Gastroesophageal sphincter (tissue), 3 donors: ENCODE data around the gene SUMO2.

Experiments used
- EP300 ChIP-seq: sonication (generic); formaldehyde crosslinking; IDR thresholded peaks from one replicate; pipeline ENCODE4 v1.6.1; 2017; ENCODE audit warnings: antibody characterized with exemption, mild to moderate bottlenecking
- POLR2AphosphoS5 ChIP-seq: sonication (generic); formaldehyde crosslinking; IDR thresholded peaks from one replicate; pipeline ENCODE4 v1.6.1; 2017; ENCODE audit warnings: antibody characterized with exemption
- TF ChIP-seq, protein P1 (sequence below), 4 experiments: fragments of 200-600 bp in 2 of 4; fragments of 450-650 bp in 2 of 4; sonication (generic) in 1 of 4; IDR thresholded peaks; one replicate each; pipeline ENCODE4 v1.5.1; 2017 to 2019; ENCODE audit warnings: antibody characterized with exemption in 4 of 4, mild to moderate bottlenecking in 2 of 4, moderate library complexity in 2 of 4

DNA sequence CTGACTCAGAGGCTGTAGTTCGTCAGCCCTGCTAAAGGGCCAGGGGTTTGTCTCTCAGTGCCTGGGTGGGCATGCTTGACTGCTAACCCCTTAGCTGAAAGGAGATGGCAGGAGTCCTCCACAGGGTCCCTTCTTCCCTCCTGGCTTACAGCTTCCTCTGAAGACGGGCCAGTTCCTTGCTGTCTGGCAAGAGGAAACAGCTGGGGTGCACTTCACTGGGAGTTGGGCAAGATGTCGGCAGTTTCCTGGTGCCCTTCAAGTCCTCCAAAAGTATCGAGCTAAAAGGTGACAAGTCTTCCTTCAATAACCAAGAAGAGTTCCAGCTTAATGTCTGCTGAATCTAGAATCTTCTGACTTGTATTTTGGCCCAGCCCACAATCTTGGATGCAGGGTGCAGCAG is 46.1 kb upstream of the SUMO2 start:
- TF ChIP-seq, protein P1, sequence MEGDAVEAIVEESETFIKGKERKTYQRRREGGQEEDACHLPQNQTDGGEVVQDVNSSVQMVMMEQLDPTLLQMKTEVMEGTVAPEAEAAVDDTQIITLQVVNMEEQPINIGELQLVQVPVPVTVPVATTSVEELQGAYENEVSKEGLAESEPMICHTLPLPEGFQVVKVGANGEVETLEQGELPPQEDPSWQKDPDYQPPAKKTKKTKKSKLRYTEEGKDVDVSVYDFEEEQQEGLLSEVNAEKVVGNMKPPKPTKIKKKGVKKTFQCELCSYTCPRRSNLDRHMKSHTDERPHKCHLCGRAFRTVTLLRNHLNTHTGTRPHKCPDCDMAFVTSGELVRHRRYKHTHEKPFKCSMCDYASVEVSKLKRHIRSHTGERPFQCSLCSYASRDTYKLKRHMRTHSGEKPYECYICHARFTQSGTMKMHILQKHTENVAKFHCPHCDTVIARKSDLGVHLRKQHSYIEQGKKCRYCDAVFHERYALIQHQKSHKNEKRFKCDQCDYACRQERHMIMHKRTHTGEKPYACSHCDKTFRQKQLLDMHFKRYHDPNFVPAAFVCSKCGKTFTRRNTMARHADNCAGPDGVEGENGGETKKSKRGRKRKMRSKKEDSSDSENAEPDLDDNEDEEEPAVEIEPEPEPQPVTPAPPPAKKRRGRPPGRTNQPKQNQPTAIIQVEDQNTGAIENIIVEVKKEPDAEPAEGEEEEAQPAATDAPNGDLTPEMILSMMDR (IDR thresholded peaks at IDR 0.05) = no peak
- TF ChIP-seq EP300 = no peak
- no peak for TF ChIP-seq POLR2AphosphoS5
